Measurements from ENCODE around the gene IFI27.
A peak's percentile ranks its signal among the peaks of the same experiment; 100 is the strongest.

IFI27 gene

DNA sequence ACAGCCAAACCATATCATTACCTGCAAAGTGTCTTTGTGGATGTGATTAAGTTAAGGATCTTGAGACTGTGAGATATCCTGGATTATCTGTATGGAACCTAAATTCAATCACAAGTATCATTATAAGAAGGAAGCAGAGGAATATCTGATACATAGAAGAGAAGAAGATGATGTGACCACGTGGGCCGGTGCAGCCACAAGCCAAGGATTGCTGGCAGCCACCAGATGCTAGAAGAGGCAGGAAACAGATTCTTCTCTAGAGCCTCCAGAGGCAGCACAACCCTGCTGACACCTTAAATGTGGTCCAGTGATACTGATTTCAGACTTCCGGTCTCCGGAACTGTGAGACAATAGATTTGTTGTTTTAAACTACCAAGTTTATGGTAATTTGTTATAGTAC lies 24.9 kb downstream of the IFI27 start:
- CTCF ChIA-PET, result no interaction called here
- POLR2A ChIA-PET, result no interaction called here
- no peak for TF ChIP-seq NFRKB (IDR thresholded peaks at IDR 0.05)

DNA sequence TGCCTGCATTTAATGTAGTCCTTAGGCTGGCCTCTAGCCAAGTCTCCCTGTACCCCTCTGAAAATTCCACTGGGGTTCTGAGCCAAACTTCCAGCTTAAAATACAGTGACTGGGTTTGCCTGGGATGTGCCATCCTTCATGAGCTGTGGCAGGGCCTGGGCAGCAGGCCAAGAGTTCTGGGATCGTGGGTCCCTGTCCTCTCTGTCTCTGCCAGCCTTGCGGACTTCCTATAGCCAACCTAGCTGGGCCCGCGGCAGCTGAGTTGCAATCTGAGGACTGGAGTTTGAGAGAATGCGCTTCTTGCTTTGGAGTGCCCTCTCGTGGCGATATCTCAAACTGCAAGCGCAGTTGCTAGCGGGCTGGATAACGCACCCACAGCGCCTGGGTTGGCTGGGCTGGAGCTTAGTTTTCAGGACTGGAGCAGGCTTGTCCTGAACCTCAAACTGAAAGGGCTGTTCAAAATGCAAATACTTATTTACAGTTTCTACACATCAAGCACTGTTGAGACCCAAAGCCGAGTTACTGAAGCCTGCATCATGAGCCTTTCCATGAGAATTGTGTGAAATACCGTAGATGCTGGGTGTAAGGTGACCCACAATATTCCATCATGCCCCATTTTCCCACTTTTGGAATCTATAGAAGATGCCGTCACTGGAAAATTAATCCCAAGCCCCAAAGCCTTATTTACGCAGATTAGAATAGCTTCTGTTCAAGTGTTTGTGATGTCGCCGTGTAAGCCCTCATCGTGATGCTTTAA lies 26.2 kb downstream of the IFI27 start:
- POLR2A ChIA-PET, result interaction anchor here (0.8 to 1.2 kb wide), 2 partner anchors 38 to 99 kb away, joined by 3 to 9 read pairs; partner anchors contain the start of gene PPP4R4
- CTCF ChIA-PET, result interaction anchor here (0.5 to 2.7 kb wide), 27 partner anchors 8 to 640 kb away, joined by 3 to 41 read pairs (median 4); partner anchors contain the start of genes DDX24 and IFI27L1
- TF ChIP-seq SUZ12 (IDR thresholded peaks at IDR 0.05) (no peak), BHLHE40 (IDR thresholded peaks at IDR 0.05; ENCODE audit: borderline replicate concordance) (no peak), ELF4 (IDR thresholded peaks at IDR 0.05) (no peak), ZNF384 (IDR thresholded peaks at IDR 0.05) (no peak), CTBP1 (IDR thresholded peaks at IDR 0.05; ENCODE audit: borderline replicate concordance) (no peak), HDGF (IDR thresholded peaks at IDR 0.05; ENCODE audit: borderline replicate concordance) (no peak), ARNT (IDR thresholded peaks at IDR 0.05) (no peak), L3MBTL2 (conservative IDR thresholded peaks at IDR 0.05) (no peak), NFRKB (IDR thresholded peaks at IDR 0.05) (no peak)
- DNase-seq (ENCODE audit: extremely low spot score), result peak; percentile 81

More for the DNA sequence above, 24.9 kb downstream of the IFI27 start:
- DNase-seq (ENCODE audit: extremely low spot score), result no peak

DNA sequence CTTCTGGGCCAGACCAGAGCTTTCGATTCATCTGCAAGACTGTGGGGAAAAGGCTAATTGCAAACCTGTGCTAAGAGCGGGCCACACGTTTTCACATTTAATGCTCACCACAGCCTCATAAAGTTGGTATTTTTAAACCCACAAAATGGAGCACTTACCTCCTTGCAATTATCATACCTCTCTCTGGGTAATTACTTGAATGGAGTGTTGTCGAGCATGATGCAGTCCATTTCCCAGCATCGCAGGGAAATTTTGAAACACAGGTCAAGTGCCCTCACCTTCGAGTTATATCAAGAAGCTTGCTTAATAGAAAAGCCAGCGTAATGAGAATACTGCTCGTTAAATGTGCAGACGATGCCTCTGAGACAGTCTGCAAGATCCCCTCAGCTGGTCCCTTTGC lies 27.7 kb downstream of the IFI27 start:
- POLR2A ChIA-PET, result no interaction called here
- DNase-seq (ENCODE audit: extremely low spot score), result no peak
- CTCF ChIA-PET, result interaction anchor here (0.7 to 2.7 kb wide), 6 partner anchors 23 to 348 kb away, joined by 3 to 41 read pairs (median 5); no protein-coding TSS in a partner anchor
- TF ChIP-seq FOXA1 (IDR thresholded peaks at IDR 0.05) (no peak), NFRKB (IDR thresholded peaks at IDR 0.05) (no peak), BHLHE40 (IDR thresholded peaks at IDR 0.05; ENCODE audit: borderline replicate concordance) (no peak), ELF4 (IDR thresholded peaks at IDR 0.05) (no peak), CTBP1 (IDR thresholded peaks at IDR 0.05; ENCODE audit: borderline replicate concordance) (no peak), ARNT (IDR thresholded peaks at IDR 0.05) (no peak), FOXM1 (IDR thresholded peaks at IDR 0.05; ENCODE audit: borderline replicate concordance) (no peak), SUZ12 (IDR thresholded peaks at IDR 0.05) (no peak), FOXK2 (IDR thresholded peaks at IDR 0.05) (no peak), TARDBP (IDR thresholded peaks at IDR 0.05) (no peak), SP1 (IDR thresholded peaks at IDR 0.05) (no peak), HDGF (IDR thresholded peaks at IDR 0.05; ENCODE audit: borderline replicate concordance) (no peak), LEF1 (IDR thresholded peaks at IDR 0.05; ENCODE audit: borderline replicate concordance) (no peak), ZNF384 (IDR thresholded peaks at IDR 0.05) (no peak), L3MBTL2 (conservative IDR thresholded peaks at IDR 0.05) (no peak)
- TF ChIP-seq, protein P1, sequence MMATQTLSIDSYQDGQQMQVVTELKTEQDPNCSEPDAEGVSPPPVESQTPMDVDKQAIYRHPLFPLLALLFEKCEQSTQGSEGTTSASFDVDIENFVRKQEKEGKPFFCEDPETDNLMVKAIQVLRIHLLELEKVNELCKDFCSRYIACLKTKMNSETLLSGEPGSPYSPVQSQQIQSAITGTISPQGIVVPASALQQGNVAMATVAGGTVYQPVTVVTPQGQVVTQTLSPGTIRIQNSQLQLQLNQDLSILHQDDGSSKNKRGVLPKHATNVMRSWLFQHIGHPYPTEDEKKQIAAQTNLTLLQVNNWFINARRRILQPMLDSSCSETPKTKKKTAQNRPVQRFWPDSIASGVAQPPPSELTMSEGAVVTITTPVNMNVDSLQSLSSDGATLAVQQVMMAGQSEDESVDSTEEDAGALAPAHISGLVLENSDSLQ (IDR thresholded peaks at IDR 0.05), result no peak

DNA sequence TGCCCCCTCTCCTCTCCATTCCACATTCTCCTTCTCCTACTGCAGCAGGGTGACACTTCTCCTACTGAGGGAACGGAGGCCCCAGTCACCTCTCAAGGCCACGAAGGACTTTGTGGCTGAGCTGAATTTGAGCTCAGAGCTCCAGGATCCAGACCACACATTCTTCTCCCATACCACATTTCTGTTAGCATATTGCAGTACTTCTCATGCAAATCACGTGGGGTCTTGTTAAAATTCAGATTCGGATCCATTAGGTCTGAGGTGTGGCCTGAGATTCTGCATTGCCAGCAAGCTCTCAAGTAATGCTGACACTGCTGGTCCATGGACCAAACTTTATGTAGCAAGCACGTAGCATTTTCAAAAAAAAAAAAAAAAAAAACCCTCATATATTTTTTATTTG lies 28.5 kb downstream of the IFI27 start:
- TF ChIP-seq FOXK2 (IDR thresholded peaks at IDR 0.05) (no peak), CTBP1 (IDR thresholded peaks at IDR 0.05; ENCODE audit: borderline replicate concordance) (no peak), HDGF (IDR thresholded peaks at IDR 0.05; ENCODE audit: borderline replicate concordance) (no peak), SP1 (IDR thresholded peaks at IDR 0.05) (no peak), ARNT (IDR thresholded peaks at IDR 0.05) (no peak), FOXA1 (IDR thresholded peaks at IDR 0.05) (no peak), BHLHE40 (IDR thresholded peaks at IDR 0.05; ENCODE audit: borderline replicate concordance) (no peak), ELF4 (IDR thresholded peaks at IDR 0.05) (no peak), TARDBP (IDR thresholded peaks at IDR 0.05) (no peak), SUZ12 (IDR thresholded peaks at IDR 0.05) (no peak), L3MBTL2 (conservative IDR thresholded peaks at IDR 0.05) (no peak), ZNF384 (IDR thresholded peaks at IDR 0.05) (no peak), FOXM1 (IDR thresholded peaks at IDR 0.05; ENCODE audit: borderline replicate concordance) (no peak), LEF1 (IDR thresholded peaks at IDR 0.05; ENCODE audit: borderline replicate concordance) (no peak), NFRKB (IDR thresholded peaks at IDR 0.05) (no peak)
- TF ChIP-seq, protein P1 (IDR thresholded peaks at IDR 0.05), result no peak
- ChIA-PET CTCF (interaction anchor here (0.7 to 2.7 kb wide), 4 partner anchors 87 to 348 kb away, joined by 3 to 41 read pairs (median 5); no protein-coding TSS in a partner anchor), POLR2A (interaction anchor here (0.6 kb wide), 1 partner anchor 34 kb away, joined by 3 read pairs; no protein-coding TSS in a partner anchor)
- DNase-seq (ENCODE audit: extremely low spot score), result no peak

DNA sequence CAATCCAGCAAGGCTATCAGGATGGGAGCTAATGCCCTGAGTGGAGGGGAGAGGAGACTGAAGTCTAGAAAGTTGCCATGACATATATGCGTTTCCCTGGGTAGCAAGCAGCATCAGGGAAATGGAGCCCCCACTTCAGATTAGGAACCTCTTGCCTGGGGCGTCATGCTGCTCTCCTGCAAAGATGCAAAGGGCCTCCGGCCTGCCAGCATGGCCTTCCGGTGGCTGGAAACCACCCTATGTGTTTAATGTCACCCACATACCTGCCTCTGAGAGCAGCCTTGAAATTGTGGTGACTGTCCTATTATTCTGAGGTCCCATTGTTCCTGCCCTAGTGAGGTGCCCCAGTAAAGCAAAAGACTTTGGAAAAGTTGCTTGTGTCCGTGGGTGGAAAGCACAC lies 28.9 kb downstream of the IFI27 start:
- ChIA-PET CTCF (interaction anchor here (1.9 kb wide), 1 partner anchor 87 kb away, joined by 7 read pairs; no protein-coding TSS in a partner anchor), POLR2A (no interaction called here)
- TF ChIP-seq TARDBP (IDR thresholded peaks at IDR 0.05) (no peak), FOXM1 (IDR thresholded peaks at IDR 0.05; ENCODE audit: borderline replicate concordance) (no peak), NFRKB (IDR thresholded peaks at IDR 0.05) (no peak), LEF1 (IDR thresholded peaks at IDR 0.05; ENCODE audit: borderline replicate concordance) (no peak), CTBP1 (IDR thresholded peaks at IDR 0.05; ENCODE audit: borderline replicate concordance) (no peak), ELF4 (IDR thresholded peaks at IDR 0.05) (no peak), FOXA1 (IDR thresholded peaks at IDR 0.05) (no peak), FOXK2 (IDR thresholded peaks at IDR 0.05) (no peak)
- TF ChIP-seq, protein P1 (IDR thresholded peaks at IDR 0.05), result no peak
- DNase-seq (ENCODE audit: extremely low spot score), result no peak

DNA sequence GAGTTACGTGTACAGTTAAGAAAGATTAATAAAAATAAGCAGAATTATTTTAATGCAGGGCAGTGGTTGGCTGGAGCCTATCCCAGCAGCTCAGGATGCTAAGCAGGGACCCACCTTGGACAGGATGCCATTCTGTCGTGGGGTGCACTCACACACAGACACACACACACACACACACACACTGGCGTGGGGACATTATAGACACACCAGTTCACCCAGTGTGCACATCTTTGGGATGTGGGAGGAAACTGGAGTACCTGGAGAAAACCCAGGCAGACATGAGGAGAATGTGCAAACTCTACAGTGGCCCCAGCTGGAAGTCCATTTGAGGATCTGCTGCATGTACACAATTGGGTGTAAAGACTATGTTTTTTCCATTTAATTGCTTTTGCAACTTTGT lies 31.7 kb downstream of the IFI27 start:
- TF ChIP-seq NFRKB (IDR thresholded peaks at IDR 0.05), result no peak
- POLR2A ChIA-PET, result interaction anchor here (1.3 kb wide), 1 partner anchor 32 kb away, joined by 5 read pairs; the partner anchor contains the start of gene PPP4R4
- DNase-seq (ENCODE audit: extremely low spot score), result no peak
- CTCF ChIA-PET, result interaction anchor here (0.6 to 1.6 kb wide), 9 partner anchors 10 to 552 kb away, joined by 3 to 9 read pairs (median 3); no protein-coding TSS in a partner anchor
